ENCODE data around the gene WAPL.

WAPL gene

GRCh38 chr10:86524225-86524962, 2.8 kb upstream of the WAPL start:
- DNase-seq: no peak

- DNase-seq: no peak
Observed at GRCh38 chr10:86523348-86523747, 1.8 kb upstream of the WAPL start.

DNA sequence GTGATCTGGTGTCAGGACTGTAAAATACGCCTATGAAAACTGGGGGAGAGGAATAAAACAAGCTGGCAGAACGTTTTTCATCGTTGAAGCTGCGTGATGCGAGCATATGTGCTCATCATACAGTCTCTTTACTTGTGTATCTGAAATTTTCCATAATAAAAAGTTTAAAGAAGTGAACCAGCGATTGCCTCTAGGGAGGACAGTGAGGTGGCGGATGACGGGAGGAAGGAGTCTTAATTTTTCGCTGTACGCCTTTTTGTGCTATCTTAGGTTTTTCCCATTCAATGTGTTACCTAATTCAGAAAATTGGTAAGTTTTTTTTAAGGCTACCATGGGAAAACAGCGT, 891 bp upstream of the WAPL start:
- no peak for DNase-seq

DNA sequence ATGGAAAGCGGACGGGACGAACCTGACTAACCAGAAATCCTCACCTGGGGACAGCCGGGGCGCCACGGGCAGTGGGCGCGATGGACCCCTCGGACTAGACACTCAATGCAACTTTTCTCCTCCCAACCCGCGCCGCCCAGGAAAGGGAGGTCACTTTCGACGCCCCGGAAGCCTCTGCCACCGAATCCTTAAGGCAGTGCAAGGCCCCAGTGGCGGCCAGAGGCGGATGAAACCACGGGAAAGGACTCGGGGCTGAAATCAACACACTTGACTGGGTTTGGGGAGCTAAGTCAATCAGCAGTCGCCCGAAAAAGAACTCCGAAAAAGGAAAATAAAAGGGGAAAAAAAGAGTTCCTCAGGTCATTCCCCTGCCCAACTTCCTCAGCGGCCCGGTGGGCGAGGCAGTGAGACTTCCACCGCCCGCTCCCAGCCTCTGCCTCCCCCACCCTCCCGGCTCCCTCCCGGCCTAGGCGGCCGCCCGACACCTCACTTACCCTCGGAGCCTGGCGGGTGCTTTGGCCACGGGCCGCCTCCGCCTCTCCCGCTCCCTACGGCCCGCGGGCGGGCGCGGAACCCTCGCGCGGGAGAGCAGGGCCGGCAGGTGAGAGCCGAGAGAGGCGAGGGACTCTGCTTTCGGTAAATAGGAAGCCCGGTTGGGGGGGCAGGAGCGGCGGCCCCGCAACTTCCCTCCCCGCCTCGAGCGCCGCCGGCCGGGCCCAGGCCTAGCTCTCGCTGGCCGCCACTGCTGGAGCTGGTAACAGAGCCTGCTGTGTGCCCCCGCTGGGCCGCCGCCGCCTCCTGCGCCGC, 518 bp downstream of the WAPL start:
- peak; percentile 75 for DNase-seq

DNA sequence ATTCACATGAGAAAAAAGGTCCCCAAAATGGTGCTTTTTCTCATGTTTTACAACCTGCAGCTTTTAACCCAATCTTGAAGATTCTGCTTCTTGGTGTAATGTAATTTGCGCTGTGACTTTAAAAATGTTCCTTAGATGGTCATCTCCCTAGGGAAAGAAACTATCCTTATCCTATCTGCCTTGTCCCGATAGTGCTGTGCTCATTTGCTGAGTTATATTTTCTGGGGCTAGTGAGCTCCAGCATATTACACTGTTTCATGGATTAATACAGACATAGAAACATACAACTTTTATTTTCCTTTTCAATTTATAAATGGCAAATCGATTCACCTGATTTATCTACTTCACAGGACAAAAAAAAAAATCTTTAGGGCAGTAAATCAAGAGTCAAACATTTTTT, 2.8 kb downstream of the WAPL start:
- no peak for DNase-seq

DNA sequence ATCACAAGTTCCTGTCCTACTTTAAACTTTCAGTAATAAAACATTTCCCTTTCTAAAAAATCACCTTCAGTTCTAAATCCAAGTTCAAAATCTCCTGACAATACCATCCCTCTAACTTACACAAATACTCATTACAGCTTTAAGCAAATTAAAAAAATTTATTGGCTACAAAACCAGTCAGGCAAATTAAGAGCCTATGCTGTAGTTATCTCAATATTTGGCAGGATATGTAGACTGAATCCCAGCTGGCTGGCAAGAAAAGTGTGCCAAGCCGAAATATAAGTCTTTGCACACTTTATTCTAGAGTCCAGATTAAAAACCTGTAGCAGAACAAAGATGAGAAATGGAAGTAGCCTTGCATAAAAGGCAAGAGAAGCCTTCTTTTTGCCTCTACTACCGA, 9.5 kb downstream of the WAPL start:
- no peak for DNase-seq

DNA sequence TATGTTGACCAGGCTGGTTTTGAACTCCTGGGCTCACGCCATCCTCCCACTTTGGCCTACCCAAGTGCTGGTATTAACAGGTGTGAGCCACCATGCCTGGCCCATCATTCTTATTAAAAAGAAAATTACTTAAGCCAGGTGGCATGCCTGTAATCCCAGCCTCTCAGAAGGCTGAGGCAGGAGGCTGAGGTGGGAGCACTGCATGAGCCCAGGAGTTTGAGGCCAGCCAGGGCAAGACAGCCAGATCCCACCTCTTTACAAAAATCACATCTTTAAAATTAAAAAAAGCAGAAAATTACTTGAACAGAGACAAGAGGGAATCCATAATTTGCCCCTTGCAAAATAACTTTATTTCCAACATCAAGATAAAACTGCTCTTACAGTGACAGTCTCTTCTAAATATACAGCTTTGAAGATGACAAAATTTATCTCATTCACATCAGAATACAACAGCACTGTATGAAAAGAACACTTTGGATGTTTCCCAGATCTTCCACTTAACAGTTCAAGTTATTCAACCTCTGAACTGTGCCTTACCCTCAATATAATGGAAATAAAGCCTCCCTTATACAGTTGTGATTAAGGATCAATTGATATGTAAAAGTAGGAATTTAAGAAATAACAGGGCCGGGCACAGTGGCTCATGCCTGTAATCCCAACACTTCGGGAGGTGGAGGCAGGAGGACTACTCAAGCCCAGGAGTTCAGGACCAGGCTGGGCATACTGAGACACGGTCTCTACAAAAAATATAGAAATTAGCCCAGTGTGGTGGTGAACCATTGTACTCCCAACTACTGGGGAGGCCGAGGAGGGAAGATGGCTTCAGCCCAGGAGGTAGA, 10.3 kb downstream of the WAPL start:
- no peak for DNase-seq

DNA sequence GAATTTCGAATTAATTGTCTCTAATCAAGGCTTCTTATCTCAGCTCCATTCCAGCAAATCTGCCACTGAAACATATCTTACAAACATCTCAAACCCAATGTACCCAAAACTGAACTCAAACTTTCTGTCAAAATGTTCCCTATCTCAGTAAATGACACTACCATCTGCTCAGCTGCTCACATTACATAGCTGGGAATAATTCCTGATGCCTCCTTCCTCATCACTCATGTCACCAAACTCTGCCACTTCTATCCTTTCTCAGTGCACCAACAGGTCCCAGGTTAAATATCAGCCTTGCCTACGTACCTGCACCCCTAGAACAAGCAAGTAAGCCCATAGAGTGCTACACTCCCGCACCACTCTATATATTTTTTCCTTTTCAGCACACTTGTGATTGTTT, 12.4 kb downstream of the WAPL start:
- DNase-seq: no peak

GRCh38 chr10:86508217-86508616, 13.4 kb downstream of the WAPL start:
- DNase-seq: no peak

DNA sequence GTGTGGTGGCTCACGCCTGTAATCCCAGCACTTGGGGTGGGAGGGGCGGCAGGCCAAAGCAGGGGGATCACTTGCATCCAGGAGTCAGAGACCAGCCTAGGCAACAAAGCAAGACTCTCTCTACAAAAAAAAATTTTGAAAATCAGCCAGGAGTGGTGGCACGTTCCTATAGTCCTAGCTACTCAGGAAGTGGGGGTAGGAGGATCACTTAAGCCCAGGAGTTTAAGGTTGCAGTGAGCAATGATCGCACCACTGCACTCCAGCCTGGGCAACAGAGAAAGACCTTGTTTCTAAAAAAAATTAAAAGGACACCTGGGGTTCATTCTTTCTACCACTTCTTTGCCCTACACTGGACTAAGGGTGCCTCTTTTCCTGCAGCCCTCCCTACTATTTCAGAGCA, 15.1 kb downstream of the WAPL start:
- DNase-seq: no peak

- DNase-seq: no peak
Observed at GRCh38 chr10:86506062-86506461, 15.5 kb downstream of the WAPL start.

DNA sequence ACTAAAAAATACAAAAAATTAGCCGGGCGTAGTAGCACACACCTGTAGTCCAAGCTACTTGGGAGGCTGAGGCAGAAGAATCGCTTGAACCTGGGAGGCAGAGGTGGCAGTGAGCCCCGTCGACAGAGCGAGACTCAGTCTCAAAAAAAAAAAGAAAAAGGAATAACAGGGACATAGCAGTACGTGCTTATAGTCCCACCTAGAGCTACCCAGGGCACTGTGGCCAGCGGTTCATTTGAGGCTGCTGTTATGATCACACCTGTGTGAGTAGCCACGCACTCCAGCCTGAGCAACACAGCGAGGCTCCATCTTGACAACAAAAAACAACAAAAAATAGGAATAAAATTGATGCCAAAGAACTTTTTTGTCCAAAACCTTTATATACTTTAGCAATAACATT, 17.1 kb downstream of the WAPL start:
- DNase-seq: no peak

GRCh38 chr10:86500846-86501245, 20.7 kb downstream of the WAPL start:
- DNase-seq: no peak

GRCh38 chr10:86498598-86498997, 23.0 kb downstream of the WAPL start:
- no peak for DNase-seq

DNA sequence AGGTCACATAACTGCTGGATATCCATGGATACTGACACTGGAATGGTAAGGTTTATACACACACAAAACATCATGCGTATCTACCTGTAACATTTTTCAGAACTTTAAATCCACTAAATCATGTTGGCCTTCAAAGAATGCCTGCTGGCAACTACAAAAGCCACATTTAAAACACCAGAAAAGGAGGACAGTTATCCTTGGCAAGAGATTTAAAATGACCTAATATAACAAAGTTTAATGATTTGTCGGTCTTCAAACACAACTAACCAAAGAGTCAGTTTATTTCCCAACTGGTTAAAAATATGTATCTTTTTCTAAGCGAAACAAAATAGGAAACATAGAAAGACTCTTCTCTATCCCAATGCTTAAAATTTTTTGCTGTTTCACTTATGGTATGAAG, 24.0 kb downstream of the WAPL start:
- no peak for DNase-seq

DNA sequence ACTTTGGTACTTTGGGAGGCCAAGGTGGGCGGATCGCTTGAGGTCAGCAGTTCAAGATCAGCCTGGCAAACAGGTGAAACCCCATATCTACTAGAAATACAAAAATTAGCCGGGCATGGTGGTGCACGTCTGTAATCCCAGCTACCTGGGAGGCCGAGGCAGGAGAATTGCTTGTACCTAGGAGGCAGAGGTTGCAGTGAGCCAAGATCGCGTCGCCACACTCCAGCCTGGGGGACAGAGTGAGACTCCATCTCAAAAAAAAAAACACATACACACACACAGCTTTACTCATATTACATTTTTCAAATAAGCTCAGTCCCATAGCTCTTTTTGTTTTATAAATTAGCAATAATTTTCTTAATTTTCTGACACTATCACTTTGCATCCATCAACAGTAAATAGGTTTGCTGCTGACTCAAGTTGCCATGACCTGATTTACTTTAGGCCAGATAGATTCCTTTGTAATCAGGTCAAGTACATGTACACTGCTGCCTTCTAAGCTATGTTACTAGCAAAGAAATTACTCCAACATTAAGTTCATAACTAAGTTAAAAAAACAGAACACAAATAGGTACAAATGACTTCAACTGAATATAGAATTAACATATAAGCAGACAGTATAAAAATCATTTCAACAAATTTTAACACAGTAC, 31.5 kb downstream of the WAPL start:
- DNase-seq: no peak

DNA sequence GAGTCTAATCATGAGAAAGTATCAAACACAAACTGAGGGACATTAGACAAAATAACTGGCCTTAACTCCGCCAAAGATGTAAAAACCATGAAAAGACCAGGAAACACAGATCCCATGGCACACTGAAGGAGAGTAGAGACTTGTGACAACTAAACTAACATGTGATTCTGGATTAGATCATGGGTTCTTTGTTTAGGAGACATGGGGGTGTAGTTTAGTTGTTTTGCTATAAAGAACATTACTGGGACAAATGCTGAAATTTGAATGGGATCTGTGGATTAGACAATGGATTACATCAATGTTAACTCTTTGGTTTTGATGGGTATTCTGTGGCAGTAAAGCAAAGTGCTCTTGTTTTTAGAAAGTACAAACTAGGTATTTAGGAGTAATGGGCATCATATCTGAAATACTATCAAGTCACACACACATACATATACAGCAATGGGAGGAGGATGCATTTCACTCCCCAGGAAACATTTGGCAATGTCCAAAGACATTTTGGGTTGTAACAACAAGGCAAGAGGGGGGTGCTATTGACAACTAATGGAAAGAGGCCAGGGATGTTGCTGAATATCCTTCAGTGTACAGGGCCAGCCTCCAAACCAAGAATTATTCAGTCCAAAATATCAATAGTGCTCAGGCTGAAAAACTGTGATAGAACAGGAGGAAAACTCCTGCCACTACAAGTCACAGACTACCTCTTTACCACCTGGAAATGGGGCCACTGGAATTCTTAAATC, 32.4 kb downstream of the WAPL start:
- no peak for DNase-seq

DNA sequence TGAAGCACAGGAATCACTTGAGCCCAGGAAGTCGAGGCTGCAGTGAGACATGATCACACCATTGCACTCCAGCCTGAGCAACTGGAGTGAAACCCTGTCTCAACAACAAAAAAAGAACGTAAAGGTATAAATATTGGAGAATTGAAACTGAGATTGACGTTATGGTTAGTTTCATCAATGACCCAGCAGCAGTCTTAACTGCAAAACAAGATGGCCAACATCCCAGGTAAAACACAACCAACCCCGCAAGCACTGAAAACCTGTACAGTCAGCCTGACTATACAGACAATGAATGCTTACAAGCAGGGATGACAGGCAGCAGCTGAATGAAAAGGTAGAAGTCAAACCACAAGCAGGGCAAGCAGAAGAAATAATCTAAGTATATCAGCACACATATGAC, 34.7 kb downstream of the WAPL start:
- no peak for DNase-seq

DNA sequence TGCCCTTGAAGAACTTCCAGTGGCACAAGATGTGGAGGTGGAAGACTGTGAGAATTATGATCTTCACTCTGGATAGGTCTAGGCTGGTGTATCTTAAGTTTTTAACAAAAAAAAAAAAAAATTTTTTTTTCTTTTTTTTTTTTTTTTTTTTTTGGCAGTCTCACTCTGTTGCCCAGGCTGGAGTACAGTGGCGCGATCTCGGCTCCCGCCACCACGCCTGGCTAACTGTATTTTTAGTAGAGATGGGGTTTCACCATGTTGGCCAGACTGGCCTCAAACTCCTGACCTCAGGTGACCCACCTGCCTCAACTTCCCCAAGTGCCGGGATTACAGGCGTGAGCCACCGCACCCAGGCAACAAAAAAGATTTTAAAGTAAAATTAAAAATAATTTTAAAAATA, 37.9 kb downstream of the WAPL start:
- no peak for DNase-seq

DNA sequence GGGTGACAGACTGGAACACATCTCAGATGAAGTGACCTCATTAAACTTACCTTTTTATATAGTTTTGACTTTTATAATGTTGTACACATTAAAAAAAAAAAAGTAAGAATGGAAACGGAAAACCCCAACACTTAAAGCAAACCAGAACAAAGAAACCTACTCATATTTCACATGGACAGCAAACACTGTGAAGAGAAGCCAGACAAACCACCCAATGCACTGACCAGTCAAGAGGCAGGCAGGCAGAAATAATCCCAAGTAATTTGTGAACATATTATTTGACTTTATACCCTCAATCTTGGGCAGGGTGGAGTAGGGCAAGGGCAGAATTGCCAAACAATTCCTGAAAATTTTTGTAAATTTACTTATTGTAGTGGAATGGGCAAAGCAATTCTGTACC, 39.8 kb downstream of the WAPL start:
- DNase-seq: no peak

DNA sequence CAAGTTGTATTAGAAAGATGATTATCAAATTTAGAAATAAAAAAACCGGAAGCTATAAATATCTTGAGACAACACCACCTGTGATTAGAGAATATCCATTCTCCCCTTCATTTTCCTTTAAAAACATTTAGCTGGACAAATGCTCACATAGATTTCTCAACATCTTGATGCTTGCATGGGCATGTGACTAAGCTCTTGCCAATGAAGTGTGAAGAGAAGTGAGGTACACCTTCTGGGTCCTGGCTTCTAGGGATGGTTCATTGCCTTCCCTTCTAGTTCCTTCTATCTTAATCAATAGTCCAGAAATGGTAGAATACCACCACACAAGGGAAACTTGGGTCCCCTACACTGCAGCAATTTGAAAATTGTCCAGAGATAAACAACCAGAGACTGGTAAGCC, 41.0 kb downstream of the WAPL start:
- no peak for DNase-seq

GRCh38 chr10:86472061-86472460, 49.5 kb downstream of the WAPL start:
- no peak for DNase-seq

Measured in suppressor macrophage treated with lipopolysaccharide for 4 hours (primary cell).